A549 (cell line): Measurements from ENCODE around the gene CEP63.

Source experiments
- BHLHE40 ChIP-seq: IDR thresholded peaks from 2 replicates; pipeline ENCODE4 v1.6.1; 2012; ENCODE audit warnings: low read depth, low read length, inconsistent platforms
- CHD2 ChIP-seq: fragments of 150-350 bp; IDR thresholded peaks from 2 replicates; pipeline ENCODE4 v1.6.1; 2014; ENCODE audit warnings: low read length; ENCODE audit not compliant: partially characterized antibody
- FOSL2 ChIP-seq, 2 experiments: fragments of 450-650 bp in 1 of 2; fragments of >200 bp in 1 of 2; sonication (Bioruptor Twin) in 1 of 2; formaldehyde crosslinking; IDR thresholded peaks; 2 replicates each; pipeline versions ENCODE4 v1.5.0 to v1.6.1; 2016 to 2020; ENCODE audit warnings: mild to moderate bottlenecking in 1 of 2, moderate library complexity in 1 of 2
- MAFK ChIP-seq: fragments of 450-650 bp; IDR thresholded peaks from 2 replicates; pipeline ENCODE4 v1.6.1; 2014; ENCODE audit not compliant: partially characterized antibody
- POLR2A ChIP-seq: IDR thresholded peaks from 2 replicates; pipeline ENCODE4 v1.6.1; 2012; ENCODE audit warnings: mild to moderate bottlenecking, low read length
- RCOR1 ChIP-seq: fragments of 150-350 bp; IDR thresholded peaks from 2 replicates; pipeline ENCODE4 v1.6.1; 2014; ENCODE audit warnings: antibody characterized with exemption, low read length, low read depth
- TP53 ChIP-seq: fragments of 250-450 bp; sonication (Bioruptor Pico); IDR thresholded peaks from 2 replicates; pipeline ENCODE4 v1.5.0; 2021; ENCODE audit warnings: mild to moderate bottlenecking, moderate library complexity
- ZFP36 ChIP-seq: fragments of 450-650 bp; IDR thresholded peaks from 2 replicates; pipeline ENCODE4 v1.6.1; 2014; ENCODE audit warnings: borderline replicate concordance; ENCODE audit not compliant: partially characterized antibody
- TF ChIP-seq, protein P1 (sequence below): fragments of >200 bp; sonication (Bioruptor Twin); formaldehyde crosslinking; IDR thresholded peaks from 3 replicates; pipeline ENCODE4 v1.5.1; 2016
- TF ChIP-seq, protein P2 (sequence below): fragments of 450-650 bp; IDR thresholded peaks from 2 replicates; pipeline ENCODE4 v1.6.1; 2014; ENCODE audit warnings: antibody characterized with exemption
- TF ChIP-seq, protein P3 (sequence below): fragments of 200-600 bp; sonication (generic); IDR thresholded peaks from 2 replicates; pipeline ENCODE4 v1.6.1; 2016; ENCODE audit warnings: antibody characterized with exemption, mild to moderate bottlenecking, moderate library complexity
- TF ChIP-seq, protein P4 (sequence below): IDR thresholded peaks from 2 replicates; pipeline ENCODE4 v1.6.1; 2012

DNA sequence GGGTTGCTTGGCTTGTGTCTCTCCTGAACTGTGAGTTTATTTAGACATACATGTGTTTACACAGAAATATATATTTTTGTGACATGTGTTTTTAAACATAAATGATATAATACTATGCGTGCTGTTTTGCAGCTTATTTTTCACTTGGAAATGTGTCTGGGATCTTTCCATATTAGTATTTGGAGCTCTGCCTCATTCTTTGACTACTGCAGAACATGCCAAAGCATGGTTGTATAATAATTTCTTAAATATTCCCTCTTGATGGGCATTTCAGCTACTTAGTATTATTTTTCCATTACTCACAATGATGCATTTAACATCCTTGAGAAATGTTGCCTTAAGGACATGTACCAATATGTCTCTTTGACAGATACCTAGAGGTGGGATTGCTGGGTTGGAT is 19.5 kb upstream of the CEP63 start:
- TF ChIP-seq, protein P1, sequence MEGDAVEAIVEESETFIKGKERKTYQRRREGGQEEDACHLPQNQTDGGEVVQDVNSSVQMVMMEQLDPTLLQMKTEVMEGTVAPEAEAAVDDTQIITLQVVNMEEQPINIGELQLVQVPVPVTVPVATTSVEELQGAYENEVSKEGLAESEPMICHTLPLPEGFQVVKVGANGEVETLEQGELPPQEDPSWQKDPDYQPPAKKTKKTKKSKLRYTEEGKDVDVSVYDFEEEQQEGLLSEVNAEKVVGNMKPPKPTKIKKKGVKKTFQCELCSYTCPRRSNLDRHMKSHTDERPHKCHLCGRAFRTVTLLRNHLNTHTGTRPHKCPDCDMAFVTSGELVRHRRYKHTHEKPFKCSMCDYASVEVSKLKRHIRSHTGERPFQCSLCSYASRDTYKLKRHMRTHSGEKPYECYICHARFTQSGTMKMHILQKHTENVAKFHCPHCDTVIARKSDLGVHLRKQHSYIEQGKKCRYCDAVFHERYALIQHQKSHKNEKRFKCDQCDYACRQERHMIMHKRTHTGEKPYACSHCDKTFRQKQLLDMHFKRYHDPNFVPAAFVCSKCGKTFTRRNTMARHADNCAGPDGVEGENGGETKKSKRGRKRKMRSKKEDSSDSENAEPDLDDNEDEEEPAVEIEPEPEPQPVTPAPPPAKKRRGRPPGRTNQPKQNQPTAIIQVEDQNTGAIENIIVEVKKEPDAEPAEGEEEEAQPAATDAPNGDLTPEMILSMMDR, result no peak
- TF ChIP-seq RCOR1 (no peak), BHLHE40 (no peak), FOSL2 (IDR thresholded peaks at IDR 0.05) (no peak), FOSL2 (CRISPR knock-in tag; IDR thresholded peaks at IDR 0.05) (no peak), POLR2A (no peak), MAFK (no peak), CHD2 (no peak), TP53 (CRISPR knock-in tag) (no peak), ZFP36 (no peak)
- TF ChIP-seq, protein P2, sequence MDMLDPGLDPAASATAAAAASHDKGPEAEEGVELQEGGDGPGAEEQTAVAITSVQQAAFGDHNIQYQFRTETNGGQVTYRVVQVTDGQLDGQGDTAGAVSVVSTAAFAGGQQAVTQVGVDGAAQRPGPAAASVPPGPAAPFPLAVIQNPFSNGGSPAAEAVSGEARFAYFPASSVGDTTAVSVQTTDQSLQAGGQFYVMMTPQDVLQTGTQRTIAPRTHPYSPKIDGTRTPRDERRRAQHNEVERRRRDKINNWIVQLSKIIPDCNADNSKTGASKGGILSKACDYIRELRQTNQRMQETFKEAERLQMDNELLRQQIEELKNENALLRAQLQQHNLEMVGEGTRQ, result no peak
- TF ChIP-seq, protein P3, sequence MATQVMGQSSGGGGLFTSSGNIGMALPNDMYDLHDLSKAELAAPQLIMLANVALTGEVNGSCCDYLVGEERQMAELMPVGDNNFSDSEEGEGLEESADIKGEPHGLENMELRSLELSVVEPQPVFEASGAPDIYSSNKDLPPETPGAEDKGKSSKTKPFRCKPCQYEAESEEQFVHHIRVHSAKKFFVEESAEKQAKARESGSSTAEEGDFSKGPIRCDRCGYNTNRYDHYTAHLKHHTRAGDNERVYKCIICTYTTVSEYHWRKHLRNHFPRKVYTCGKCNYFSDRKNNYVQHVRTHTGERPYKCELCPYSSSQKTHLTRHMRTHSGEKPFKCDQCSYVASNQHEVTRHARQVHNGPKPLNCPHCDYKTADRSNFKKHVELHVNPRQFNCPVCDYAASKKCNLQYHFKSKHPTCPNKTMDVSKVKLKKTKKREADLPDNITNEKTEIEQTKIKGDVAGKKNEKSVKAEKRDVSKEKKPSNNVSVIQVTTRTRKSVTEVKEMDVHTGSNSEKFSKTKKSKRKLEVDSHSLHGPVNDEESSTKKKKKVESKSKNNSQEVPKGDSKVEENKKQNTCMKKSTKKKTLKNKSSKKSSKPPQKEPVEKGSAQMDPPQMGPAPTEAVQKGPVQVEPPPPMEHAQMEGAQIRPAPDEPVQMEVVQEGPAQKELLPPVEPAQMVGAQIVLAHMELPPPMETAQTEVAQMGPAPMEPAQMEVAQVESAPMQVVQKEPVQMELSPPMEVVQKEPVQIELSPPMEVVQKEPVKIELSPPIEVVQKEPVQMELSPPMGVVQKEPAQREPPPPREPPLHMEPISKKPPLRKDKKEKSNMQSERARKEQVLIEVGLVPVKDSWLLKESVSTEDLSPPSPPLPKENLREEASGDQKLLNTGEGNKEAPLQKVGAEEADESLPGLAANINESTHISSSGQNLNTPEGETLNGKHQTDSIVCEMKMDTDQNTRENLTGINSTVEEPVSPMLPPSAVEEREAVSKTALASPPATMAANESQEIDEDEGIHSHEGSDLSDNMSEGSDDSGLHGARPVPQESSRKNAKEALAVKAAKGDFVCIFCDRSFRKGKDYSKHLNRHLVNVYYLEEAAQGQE, result no peak
- TF ChIP-seq, protein P4, sequence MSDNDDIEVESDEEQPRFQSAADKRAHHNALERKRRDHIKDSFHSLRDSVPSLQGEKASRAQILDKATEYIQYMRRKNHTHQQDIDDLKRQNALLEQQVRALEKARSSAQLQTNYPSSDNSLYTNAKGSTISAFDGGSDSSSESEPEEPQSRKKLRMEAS, result no peak
